HG03135 (cell line): ENCODE data around the gene STARD13.

Experiments
- ATAC-seq: cut with Tn5 transposase; IDR thresholded peaks from one replicate; pipeline ENCODE4 v1.9.1; 2021; ENCODE audit warnings: mild to moderate bottlenecking, moderate library complexity; ENCODE audit not compliant: unreplicated experiment

The STARD13 gene

GRCh38 chr13:33308863-33309262, 23.3 kb upstream of the STARD13 start:
- ATAC-seq, result no peak

GRCh38 chr13:33307843-33308242, 22.3 kb upstream of the STARD13 start:
- ATAC-seq, result no peak

- no peak for ATAC-seq
Observed at GRCh38 chr13:33303855-33304597, 18.5 kb upstream of the STARD13 start.

- no peak for ATAC-seq
Observed at GRCh38 chr13:33299626-33300025, 14.1 kb upstream of the STARD13 start.

- no peak for ATAC-seq
Observed at GRCh38 chr13:33296793-33297425, 11.4 kb upstream of the STARD13 start.

- no peak for ATAC-seq
Observed at GRCh38 chr13:33292712-33293111, 7.2 kb upstream of the STARD13 start.

- no peak for ATAC-seq
Observed at GRCh38 chr13:33290421-33290965, 4.9 kb upstream of the STARD13 start.

- ATAC-seq, result no peak
Observed at GRCh38 chr13:33289966-33290365, 4.4 kb upstream of the STARD13 start.

GRCh38 chr13:33287142-33287882, 1.8 kb upstream of the STARD13 start:
- no peak for ATAC-seq

GRCh38 chr13:33286128-33286527, 573 bp upstream of the STARD13 start:
- no peak for ATAC-seq

GRCh38 chr13:33284916-33285315, 639 bp downstream of the STARD13 start:
- ATAC-seq, result no peak

GRCh38 chr13:33284031-33284430, 1.5 kb downstream of the STARD13 start:
- ATAC-seq, result no peak

GRCh38 chr13:33283195-33283911, 2.2 kb downstream of the STARD13 start:
- no peak for ATAC-seq

GRCh38 chr13:33281951-33282595, 3.5 kb downstream of the STARD13 start:
- ATAC-seq, result no peak

GRCh38 chr13:33280923-33281322, 4.6 kb downstream of the STARD13 start:
- ATAC-seq, result no peak

GRCh38 chr13:33280279-33280905, 5.2 kb downstream of the STARD13 start:
- ATAC-seq, result no peak

GRCh38 chr13:33279414-33280278, 5.9 kb downstream of the STARD13 start:
- no peak for ATAC-seq

GRCh38 chr13:33278913-33279312, 6.6 kb downstream of the STARD13 start:
- ATAC-seq, result no peak

GRCh38 chr13:33277946-33278345, 7.6 kb downstream of the STARD13 start:
- no peak for ATAC-seq
